CD4-positive, alpha-beta T cell treated with Interleukin-6 at 100 ng/mL for 8 hours (primary cell): Measurements from ENCODE around the gene MYOT.
"Not testable (repeated sequence)": the region's sequence is repeated elsewhere in the genome, so short reads cannot be mapped to it uniquely, and the experiment has no call there.

Source experiments
- DNase-seq: peaks from one replicate; pipeline ENCODE4 v3.0.0-alpha.2; 2020; ENCODE audit warnings: mixed read lengths, low spot score

Gene MYOT, protein sequence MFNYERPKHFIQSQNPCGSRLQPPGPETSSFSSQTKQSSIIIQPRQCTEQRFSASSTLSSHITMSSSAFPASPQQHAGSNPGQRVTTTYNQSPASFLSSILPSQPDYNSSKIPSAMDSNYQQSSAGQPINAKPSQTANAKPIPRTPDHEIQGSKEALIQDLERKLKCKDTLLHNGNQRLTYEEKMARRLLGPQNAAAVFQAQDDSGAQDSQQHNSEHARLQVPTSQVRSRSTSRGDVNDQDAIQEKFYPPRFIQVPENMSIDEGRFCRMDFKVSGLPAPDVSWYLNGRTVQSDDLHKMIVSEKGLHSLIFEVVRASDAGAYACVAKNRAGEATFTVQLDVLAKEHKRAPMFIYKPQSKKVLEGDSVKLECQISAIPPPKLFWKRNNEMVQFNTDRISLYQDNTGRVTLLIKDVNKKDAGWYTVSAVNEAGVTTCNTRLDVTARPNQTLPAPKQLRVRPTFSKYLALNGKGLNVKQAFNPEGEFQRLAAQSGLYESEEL

DNA sequence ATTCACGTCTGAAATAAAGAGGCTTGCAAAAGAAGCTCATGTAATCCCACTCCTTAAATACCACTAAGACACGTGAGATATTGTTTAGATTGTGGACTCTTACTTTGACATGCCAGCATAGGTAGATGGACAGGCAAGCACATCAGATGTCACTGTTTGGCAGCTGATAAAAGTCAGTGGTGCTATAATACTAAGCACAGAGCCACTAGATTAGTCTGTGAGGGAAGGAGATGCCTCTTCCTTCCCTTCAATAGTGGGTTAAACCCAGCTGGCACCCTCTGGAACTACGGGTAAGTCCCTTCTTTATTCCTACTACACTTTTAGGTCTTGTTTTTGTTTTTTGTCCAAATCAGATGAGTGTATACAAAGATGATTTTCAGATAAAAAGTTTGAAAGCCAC lies at the start of gene MYOT:
Gene MYOT, plus strand, starts transcription at position 197 of the 400 bp plus-strand sequence. CDS start 2,792 bp downstream, outside the sequence.
- DNase-seq, result no peak

DNA sequence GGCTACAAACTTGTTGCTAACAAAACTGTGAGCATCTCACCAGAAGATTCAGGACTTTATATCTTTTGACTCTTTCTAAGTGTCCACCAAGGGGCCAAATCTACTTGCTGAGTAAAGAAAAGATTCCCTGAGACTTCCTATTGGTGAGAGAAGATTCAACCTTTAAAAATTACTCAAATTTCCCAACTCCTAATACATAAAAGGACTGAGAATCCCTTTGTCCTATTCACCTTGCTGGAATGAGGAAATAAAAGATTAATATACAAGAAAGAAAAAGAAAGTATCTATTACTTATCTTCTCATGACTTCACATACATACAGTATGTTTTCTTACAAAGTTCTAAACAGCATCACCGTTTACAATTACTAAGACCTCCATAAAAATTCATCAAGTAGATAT lies 47.9 kb upstream of the MYOT start:
- DNase-seq, result no peak

DNA sequence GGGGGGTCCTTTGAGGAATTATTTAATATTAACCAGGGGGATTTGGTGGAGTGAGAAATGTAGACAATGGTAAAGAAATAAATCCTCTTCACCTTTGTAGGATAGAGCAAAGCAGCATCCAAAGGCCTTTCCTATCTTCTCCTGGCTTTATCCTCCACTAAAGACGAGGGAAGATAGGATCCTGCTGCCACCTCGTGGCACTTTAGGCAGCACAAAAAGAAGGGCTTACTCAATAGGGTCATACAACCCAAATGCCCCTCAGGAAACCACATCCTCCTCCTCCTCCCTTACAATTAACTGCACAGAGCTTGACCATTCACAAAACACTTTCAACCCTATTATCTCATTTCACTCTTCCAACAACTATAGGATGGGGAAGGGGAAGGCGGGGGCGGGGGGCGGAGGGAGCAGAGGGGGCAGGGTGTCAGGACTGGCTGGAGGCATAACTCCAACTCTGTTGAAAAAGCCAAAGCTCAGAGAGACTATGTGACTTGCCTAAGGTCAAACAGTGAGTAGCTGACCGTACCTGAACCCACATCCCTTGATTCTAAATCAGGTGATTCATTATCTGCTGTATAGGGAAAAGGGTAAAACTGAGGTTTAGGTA lies 45.4 kb upstream of the MYOT start:
- no peak for DNase-seq

DNA sequence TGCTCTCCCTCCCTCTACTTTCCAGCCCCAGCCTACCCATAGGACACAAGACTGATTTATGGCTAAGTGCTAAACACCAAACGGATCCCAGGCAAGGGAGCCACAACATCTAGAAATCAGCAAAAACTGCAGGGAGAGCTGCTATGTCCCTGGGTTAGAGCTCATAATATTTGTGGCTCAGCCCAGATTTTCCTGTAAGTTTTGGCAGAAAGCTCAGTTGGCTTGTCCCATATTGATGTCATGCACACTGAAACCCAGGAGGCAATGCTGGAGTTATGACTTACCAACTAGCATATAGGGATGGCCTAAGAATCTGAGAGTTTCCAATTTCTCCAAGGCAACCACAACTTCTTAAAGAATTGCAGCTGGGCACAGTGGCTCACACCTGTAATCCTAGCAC lies 44.7 kb upstream of the MYOT start:
- DNase-seq, result no peak

DNA sequence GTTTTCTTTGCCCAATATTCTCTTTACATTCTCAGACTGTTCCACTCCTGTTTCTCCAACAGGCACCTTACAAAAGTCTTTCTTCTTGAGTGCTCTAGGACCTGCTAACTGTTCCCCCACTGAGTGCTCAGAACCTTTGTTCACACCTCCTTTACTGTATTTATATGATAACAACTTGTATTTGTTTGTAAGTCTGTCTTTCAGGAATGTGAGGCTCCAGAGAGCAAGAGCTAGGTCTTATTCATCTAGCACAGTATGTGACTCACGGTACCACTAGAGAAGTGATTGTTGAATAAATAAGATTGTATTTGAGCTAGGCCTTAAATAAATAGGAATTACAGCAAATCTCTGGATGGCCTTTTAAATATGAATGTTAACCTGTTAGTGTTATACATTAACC lies 42.5 kb upstream of the MYOT start:
- no peak for DNase-seq

DNA sequence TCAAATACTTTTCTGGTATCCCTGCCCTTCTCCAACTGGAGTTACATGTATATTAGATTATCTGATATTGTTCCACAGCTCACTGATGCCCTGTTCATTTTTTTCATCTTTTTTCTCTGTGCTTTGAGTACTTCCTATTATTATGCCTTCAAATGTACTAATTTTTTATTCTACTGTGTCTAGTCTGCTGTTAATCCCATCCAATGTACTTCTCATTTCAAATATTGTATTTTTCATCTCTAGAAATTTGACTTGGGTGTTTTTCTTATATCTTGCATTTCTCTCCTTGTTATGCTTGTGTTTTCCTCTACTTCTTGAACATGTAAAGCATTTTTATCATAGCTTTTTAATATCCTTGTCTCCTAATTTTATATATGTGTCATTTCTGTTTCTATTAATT lies 41.6 kb upstream of the MYOT start:
- no peak for DNase-seq

DNA sequence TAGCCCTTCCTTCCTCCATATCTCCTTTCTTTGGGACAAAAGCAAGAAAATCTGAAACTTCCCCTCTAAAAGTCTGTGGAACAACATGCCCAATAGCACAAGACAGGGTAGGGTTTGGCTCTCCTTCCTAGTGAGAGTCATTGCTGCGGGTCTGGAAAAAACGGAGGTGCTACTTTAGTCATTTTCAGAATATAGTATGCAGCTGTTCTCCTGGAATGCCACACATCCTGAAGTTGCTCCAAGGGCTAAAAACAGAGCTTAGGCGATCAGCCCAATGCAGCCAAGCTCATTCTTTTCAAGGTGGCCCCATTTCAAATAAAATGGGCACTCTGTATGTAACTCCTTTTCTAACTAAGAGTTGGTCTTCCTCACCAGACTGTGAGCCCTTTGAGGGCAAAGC lies 39.5 kb upstream of the MYOT start:
- no peak for DNase-seq

DNA sequence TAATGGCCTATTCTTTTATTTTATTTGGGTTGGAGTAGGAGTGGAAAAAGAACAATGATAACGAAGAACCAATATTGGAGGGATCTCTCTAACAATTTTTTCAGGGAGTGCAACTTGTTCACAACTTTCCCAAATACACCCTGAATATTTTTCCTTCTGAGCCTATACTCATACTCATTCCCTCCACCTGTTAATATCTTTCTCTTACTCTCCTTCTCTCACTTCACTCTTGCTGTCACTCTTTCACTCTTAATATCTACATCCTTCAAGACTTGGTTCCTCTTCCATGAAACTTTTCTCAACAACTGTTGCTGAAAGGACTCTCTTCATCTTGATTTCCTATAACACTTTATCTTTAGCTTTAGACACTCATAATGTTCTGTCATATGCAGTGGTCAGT lies 39.0 kb upstream of the MYOT start:
- DNase-seq, result no peak

DNA sequence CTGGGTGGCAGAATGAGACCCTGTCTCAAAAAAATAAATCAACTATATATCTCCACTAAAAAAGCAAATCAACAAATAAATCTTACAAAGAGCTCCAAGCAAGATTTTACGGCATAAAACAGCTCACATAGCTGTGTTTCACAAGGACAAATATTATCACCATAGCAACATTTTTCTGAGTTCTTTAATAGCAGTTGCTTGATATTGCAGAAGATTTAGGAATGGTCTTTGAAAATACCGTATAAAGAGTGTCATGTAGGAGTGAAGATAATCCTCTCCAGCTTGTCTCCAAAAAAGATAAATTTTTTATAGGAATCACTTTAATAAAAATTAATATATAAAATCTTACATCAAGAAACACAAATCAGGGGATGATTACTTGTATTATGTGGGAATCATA lies 36.6 kb upstream of the MYOT start:
- DNase-seq, result no peak

DNA sequence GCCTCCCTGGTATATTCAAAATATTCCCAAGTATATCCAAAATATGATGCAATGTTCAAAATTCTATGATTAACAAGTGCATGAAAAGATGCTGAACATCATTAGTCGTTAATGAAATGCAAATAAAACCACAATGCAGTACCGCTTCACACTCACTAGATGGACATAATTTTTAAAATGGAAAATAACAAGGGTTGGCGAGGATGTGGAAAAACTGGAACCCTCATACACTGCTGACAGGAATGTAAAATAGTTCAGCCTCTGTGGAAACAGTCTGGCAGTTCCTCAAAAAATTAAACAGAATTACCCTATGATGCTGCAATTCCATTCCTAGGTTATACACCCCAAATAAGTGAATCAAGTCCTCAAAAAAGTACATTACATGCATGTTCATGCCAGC lies 36.1 kb upstream of the MYOT start:
- DNase-seq, result no peak

DNA sequence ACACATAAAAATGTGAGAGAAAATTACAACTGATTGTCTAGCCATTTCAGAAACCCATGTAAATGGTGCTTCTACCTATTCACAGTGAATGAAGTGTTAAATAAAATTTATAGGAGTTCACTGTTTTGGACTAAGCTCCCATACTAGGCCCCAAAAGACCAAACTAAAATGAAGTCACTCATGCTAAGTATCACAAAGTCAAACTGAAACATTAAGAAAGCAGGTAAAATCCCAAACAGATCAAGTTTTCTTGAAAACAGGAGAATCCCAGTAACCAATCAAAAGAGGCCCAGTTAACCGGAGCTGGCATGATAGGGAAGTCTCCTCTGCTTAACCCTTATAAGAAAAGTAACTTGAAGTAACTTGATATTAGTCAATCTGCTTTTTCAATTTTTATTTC lies 35.2 kb upstream of the MYOT start:
- DNase-seq, result no peak

DNA sequence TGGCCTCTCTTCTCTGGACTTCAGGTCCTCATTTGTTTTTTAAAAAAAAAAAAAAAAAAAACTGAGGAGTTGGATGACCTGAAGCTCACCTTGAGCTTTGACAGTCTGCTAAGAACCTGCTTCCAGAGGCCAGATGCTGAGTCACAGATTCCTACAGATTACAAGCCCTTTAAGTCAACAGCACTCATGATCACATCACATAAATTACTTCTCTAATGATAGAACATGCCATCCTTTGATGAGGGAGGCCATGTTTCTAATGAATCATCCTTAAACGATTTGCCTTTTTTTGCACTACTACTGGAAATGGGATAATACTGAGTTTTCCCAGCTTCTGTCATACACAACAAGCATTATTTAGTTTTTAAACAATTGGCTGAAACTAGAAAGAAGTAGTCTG lies 34.2 kb upstream of the MYOT start:
- no peak for DNase-seq

DNA sequence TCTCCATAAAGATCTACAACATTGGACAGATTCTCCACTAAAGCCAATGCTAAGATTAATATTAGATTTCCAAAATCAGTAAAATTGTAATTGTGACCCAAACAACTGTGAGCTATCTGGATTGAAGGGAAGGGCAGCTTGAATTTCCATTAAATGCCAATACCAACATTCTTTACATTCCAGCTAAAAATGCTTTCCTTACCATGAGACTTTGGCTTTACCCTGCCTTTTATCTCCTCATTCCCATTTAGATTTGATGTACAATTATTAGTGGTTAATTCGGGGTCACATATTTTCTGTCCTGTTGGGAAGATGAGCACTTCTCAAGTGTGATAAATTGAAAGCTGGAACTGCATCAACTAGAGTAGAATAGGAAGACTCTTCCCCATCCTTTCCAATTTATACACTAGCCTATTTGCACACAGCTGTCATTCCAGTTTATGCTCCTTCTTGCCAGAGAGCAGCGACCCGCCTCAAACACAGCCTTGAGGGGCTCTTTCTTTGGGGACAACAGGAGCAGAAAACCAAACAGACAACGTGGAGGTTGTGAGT lies 33.1 kb upstream of the MYOT start:
- DNase-seq, result no peak

DNA sequence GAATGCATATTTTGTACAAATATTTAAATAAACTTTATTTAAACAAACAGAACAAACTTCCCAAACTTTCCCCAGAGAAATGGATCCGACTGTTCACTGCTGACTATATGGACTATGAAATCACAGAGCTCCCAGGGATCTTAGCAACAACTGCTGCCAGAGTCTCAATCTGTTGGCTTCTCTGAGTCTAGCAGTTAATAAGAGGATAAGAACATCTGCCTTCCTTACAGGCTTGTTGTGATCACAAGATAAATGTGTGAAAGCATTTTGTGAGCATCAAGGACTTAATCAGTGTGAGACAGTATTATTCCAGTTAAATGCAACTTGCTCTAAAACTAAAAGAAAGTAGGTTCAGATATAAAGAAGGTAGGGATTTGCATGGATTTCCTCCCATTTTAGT lies 31.4 kb upstream of the MYOT start:
- no peak for DNase-seq

DNA sequence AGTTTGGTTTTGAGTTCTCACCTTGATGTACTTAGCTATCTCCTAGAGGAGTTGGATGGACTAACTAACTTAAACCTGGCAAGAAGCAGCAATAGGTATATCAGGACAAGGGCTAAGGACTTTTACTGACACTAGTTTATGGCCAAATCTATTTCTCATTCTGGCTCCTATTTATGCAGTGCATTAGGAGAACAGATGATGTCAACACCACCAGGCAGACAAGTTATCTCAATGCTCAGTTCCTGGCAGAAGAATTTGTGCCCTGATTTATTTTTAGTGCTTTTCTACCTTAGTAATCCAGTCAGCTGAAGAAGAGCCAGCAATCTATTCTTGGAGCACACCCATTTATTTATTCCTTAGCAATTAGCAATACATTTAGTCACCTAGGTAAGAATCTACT lies 30.7 kb upstream of the MYOT start:
- DNase-seq, result no peak

DNA sequence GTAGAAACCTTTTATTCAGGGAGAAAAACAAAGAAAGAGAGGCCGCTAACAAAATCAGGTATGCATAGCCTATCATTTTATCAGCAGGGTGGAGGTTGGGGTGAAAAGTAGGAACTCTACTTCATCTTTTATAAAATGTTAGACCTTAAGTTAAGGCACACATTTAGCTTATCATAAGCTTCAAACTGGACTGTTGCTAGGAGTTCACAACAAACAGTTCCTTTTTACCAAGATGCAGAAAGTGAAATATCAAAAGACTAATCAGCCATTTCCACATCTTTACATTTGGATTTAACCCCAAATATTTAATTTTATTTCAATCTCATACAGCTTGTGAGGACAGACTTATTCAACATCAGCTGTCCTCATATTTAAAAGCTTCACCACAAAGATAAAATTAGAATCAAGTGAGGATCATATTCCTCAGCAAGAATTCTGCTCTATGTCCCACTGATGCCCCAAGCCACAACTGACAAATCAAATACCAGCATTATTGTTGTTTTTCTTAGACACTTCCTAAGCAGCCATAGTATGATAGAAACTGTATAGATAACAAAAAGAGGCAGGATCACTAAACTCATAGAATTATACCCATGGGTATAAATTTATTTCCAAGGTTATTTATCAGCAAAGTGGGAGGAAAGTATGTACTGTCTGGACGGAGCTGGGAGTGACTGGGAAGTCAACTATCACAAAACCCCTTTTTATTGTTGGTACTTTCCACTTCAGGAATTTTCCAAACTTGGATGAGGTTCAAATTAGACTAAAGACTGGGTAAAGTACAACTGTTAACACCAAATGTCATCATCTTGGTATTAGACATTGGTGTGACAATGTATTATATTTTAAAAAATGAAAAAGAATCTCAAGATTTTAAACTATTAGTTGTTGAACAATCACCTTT lies 29.9 kb upstream of the MYOT start:
- no peak for DNase-seq

DNA sequence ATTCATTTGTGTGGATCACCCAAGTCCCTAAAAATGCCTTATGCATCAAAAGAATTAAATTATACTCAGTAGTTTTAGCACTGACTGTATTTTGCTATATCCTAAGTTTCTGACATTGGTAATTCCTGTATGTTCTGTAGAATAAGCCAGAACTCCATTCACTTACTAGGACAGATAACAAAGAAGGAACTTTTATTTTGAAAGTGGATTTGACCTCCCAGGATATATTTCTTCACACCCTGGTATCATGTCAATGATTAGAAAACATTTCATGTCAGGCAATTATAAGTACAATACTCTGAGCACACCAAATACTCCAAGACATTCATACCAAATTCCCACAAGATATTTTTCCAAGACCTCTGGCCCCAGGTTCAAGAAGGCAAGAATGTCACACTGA lies 28.7 kb upstream of the MYOT start:
- no peak for DNase-seq

DNA sequence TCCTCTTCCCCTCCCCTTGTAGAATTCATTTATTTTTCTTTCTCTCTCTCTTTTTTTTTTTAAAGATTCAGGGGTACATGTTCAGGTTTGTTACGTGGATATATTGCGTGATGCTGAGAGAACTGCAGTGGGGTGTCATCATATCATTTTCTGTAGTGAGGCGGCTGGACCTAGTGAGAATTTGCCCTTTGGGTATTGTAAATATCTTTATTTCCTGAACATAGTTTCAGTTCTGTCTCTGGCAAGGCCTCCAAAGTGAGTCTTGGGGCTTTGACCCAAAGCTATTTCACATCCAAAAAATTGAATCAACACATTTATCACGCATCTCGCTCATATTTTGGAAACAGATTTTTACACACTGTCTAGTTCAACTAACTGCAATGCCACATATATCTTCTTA lies 25.4 kb upstream of the MYOT start:
- no peak for DNase-seq

DNA sequence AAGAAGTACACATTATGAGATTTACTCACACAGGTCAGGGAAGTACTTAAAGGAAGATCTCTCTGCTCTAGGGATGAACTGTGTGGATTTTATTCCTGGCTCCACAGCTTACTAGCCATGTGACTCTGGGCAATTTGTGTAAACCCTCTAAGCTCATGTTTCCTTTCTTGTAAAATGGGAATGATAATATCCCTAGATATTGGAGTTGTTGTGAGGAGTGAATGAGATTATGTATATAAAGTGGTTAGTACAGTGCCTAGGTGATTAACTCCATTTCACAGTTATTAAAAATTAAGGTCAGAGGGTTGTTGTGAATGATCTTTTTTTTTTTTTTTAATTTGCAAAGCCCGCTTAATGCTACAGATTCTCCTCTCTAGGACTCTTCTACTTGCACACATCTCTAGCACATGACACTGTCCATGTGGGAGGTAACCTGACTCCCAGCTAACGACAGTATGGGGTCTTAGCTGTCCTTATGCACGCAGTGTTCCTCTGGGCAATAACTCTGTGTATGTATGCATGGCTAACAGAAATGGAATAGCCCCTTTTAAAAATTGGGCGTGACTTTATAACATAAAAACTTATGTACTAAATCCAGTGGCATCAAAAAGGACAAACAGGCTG lies 23.9 kb upstream of the MYOT start:
- DNase-seq, result no peak

DNA sequence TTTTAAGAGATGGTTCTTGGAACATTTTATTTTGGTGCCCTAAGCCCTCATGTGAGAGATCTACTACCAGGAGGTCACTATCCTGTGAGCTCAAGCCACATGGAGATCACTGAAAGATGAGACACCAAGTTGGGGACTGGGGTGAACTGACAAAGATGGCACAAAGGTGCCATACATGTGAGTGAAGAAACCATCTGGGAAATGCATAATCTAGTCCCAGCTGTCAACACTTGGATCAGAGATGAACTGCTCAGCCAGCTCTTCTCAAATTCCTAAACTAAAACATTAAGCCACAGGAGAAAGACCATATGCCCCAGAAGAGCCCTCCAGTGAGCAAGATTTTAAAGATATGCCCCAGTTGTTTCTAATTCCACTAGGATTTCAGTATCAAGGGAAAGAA lies 22.2 kb upstream of the MYOT start:
- no peak for DNase-seq

DNA sequence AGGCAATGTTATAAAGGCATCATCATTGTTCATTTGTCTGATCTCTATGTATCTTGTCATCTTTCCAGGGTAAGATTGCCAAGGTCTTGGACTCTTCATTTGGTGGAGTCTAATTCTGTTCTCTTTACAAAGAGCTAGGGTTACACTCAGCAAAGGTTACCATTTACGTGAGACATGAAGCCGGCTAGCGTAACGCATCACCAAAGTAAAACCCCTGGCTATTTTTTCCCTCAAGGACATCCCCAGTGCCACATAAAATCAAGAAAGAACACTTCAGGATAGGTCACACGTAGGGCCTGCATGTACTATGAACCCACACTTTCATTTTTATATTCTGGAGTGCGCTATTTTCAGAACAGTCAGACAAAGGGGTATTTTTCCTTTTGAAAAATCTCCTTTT lies 20.0 kb upstream of the MYOT start:
- no peak for DNase-seq

DNA sequence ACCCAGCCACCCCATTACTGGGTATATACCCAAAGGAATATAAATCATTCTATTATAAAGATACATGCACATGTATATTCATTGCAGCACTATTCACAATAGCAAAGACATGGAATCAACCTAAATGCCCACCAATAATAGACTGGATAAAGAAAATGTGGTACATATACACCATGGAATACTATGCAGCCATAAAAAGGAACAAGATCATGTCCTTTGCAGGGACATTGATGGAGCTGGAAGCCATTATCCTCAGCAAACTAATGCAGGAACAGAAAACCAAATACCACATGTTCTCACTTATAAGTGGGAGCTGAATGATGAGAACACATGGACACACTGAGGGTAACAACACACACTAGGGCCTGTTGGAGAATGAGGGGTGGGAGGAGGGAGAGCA lies 14.5 kb upstream of the MYOT start:
- not testable (repeated sequence) for DNase-seq
